ENCODE results near the gene HYOU1.
"Not testable (repeated sequence)": the region's sequence is repeated elsewhere in the genome, so short reads cannot be mapped to it uniquely, and the experiment has no call there.

HYOU1 gene

DNA sequence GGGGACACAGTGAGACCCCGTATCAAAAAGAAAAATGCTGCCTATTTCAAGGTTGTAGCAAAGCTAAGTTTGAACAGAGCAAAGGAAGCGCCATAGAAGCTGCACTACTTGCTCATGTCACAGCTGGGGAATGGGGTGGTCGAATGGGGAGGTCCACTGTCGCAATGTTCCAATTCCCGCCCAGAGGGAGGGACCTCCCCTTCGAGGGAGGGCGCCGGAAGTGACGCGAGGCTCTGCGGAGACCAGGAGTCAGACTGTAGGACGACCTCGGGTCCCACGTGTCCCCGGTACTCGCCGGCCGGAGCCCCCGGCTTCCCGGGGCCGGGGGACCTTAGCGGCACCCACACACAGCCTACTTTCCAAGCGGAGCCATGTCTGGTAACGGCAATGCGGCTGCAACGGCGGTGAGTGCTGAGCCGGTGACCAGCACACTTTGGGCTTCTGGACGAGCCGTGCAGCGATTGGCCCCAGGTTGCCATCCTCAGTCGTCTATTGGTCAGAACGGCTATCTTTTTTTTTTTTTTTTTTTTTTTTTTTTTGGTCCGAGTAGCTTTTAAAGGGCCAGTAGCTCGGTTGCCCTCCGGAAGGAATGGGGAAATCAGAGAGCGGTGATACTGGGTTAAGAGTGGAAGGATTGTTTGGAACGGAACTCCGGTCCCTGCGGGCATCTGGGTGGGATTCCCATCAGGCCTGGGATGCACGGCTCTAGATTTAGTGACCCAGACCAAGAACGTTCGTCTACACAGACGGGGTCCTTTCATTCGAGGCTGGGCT, 27.8 kb upstream of the HYOU1 start, which contains the start of gene HMBS:
HMBS (plus strand) TSS at position 219 of the 774 bp plus-strand sequence; CDS start at position 372, 153 bp downstream.
- peak; percentile 94 to 96 for DNase-seq

DNA sequence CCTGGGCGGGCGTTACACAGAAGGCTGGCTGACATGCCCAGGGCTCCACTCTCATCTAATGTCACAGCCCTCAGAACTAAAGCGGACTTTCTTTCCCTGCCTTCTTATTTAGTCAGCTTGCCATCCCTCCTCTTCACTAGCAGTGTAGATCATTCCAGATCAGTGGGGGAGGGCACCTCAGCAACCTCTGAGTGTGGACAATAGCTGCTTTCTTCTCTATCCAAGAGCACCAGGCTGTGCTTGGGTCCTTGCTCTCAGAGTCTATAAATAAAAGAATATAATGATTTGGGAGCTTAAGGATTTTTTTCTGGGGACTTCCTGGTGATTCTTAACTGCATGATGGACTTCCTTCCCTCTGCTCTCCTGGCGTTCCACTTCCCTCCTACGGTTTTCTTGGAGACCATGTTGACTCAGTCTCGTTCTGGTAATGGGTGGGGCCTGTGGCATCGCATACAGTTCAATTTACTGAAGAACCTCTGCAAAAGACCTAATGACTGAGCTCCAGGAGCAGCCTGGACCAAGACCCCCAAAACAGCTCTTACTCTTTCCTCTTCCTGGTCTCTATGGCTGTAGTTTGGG, 24.8 kb upstream of the HYOU1 start:
- DNase-seq, result no peak

DNA sequence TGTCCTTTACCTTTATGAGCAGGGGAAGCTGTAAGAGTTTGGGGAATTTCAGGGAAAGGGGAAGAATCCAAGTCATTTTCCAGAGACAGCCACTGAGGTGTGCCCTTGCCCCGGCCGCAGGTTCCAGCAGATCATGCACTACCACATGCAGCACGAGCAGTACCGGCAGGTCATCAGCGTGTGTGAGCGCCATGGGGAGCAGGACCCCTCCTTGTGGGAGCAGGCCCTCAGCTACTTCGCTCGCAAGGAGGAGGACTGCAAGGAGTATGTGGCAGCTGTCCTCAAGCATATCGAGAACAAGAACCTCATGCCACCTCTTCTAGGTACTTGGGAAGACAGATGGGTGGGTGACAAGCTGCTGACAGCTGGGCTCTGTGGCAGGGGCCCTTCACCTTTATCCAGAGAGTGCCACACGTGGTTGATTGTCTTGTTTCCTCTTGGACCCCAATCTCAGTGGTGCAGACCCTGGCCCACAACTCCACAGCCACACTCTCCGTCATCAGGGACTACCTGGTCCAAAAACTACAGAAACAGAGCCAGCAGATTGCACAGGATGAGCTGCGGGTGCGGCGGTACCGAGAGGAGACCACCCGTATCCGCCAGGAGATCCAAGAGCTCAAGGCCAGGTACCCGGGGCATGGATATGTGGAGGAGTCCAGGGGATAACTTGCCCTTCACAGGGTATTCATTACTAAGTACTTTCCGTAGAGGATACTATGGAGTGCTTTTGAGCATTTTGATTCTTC, 21.8 kb upstream of the HYOU1 start:
- no peak for DNase-seq

DNA sequence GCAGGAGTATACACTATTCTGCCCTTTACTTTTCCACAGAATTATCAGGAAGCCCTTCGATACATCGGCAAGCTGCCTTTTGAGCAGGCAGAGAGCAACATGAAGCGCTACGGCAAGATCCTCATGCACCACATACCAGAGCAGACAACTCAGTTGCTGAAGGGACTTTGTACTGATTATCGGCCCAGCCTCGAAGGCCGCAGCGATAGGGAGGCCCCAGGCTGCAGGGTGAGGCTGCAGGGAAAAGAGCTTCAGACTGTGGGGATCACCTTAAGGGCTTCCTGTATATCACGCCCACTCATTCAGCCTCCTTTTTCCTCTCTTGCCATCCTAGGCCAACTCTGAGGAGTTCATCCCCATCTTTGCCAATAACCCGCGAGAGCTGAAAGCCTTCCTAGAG, 20.8 kb upstream of the HYOU1 start:
- no peak for DNase-seq

DNA sequence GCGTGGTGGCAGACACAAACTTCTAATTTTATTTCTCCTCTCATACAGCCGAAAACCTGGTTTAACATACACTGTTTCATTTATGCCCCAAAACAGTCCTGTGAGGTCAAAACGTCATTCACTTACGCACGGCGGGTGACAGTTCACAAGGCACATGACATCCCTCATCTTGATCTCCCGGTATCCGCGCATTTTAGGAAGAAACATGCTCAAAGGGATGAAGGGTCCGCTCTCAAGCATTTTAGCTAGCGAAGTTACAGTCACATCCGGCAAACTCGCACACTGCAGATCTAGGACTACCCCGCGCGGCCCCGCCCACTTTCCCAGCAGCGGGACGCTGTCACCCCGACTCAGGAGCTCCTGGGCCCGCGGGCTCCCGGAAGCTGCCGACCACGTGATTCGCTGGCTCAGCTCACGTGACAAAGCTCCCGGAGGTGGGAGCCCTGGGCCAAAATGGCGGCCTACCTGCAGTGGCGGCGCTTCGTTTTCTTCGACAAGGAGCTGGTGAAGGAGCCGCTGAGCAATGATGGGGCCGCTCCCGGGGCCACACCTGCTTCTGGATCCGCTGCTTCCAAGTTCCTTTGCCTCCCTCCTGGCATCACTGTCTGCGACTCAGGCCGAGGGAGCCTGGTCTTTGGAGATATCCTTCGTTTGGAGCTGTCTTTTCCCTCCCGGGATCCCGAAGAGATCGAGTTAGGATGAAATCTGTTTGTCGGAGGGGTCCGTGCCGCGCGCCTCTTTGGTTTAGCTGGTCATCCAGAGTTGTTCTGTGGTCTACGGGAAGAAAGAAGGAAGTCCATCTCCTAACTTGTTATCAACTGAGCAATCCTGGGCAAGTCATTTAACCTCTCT, 10.6 kb upstream of the HYOU1 start, which contains the start of gene VPS11:
VPS11 (plus strand) TSS at position 448 of the 852 bp plus-strand sequence; CDS start at position 454, 6 bp downstream.
- DNase-seq, result peak; percentile 93 to 96

DNA sequence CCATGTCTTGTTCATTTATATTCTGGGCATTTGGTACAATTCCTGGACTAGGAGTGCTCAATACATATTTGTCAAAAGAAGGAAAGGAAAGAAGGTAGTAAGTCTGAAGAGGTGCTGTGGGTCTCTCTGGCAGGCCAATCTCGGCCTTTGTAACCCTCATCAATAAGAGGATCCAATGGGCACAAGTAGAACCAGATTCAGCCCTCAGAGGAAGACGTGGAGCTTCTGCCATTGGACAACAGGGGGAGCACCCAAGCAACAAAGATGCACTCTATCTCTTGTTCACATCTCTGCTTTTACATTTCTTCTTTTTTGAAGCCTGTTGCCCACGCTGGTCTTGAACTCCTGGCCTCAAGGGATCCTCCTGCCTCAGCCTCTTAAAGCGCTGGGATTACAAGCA, 8.4 kb upstream of the HYOU1 start:
- peak; percentile 10 to 24 for DNase-seq

GRCh38 chr11:119062779-119063178, 5.8 kb upstream of the HYOU1 start:
- DNase-seq, result no peak

DNA sequence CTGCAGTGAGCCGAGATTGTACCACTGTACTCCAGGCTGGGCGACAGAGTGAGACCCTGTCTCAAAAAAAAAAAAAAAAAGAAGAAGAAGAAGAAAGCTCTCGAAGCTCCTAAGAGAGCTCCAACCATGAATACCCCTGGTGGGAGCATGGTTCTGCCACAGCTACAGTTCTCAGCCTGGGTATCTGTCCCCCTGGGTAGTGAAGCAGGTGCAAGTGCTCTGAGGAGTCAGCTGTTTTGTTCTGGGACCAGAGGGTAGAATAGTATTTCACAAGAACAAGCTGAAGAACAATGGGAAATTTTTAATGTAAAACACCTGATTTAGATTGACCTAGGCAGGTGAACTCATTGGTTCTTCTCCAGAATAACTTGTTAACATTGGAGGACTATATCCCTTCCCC, 4.3 kb upstream of the HYOU1 start:
- DNase-seq, result no peak

DNA sequence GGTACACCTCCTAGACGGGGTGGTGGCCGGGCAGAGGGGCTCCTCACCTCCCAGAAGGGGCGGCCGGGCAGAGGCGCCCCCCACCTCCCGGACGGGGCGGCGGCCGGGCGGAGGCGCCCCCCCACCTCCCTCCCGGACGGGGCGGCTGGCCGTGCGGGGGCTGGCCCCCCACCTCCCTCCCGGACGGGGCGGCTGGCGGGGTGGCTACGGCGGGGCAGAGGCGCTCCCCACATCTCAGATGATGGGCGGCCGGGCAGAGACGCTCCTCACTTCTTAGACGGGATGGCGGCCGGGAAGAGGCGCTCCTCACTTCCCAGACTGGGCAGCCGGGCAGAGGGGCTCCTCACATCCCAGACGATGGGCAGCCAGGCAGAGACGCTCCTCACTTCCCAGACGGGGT, 2.1 kb upstream of the HYOU1 start:
- DNase-seq, result not testable (repeated sequence)

GRCh38 chr11:119056421-119056999, 495 bp downstream of the HYOU1 start:
- peak in 1 of 2 experiments; percentile 28 for DNase-seq

GRCh38 chr11:119055901-119056300, 1.1 kb downstream of the HYOU1 start:
- DNase-seq, result no peak

DNA sequence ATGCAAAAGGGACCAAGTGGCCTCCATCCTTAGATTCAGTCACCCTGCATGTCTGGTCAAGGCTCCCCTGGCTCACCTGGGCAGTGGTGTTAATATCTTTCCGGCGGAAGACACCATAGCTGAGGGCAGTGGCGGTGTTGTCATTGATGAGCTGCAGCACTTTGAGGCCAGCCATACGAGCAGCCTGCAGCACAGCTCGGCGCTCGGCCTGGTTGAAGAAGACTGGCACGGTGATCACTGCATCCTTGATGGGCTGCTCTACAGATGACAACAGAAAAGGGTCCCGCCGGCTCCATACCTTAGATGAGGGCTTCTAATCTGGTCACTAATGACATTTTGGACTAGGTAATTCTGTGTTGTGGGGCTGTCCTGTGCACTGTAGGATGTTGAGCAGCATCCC, 2.6 kb downstream of the HYOU1 start:
- DNase-seq, result no peak

- DNase-seq, result no peak
These were observed 4.7 kb downstream of the HYOU1 start for GRCh38 chr11:119052163-119052814.

DNA sequence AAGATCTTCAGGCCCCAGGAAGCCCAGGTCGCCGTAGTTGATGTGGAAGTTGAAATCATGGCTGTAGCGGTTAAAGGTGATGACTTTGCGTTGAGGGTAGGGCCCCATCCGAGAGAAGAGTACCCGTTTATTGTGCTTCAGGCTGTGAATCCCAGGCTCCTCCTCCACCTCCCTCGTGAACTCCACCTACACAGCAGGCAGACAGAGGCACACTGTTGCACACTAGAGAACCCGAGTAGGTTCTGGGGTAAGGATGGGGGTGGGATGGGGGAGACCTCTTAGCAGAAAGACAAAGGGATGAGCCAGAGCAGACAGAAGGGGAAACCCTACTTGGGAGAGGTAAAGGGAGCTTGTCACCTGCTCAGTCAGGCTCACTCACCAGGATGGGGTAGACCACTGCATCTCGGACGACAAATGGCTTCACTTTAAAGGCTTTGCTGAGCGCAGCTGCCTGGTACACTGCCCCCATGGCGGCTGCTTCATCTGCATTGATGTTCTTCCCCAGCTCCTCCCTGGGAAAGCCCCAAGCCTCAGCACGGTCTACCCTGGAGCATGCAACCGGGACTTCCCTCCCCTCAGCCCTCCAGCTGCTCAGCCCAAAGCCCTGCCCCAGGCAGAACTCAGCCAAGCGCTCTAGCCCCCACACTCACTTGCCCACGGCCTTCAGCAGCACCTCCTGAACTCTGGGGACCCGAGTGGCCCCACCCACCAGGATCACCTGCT, 5.4 kb downstream of the HYOU1 start:
- no peak for DNase-seq

DNA sequence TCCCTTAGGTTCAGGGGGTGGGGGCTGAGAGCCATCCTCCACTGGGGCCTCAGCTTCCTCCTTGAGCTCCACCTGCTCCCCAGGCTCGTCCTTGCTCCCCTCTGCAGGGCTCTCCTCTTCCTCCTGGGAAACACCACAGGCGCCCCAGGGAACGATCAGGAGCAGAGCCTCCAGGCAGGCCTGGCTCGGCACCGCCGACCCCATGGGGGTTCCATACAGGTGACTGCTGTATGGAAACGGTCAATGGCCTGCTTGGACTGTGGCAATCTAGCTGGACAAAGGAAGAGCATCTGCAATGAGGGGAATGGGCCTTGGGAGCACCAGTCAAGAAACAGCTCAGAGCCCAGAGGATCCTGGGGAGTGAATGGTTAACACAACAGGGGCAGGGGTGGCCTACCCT, 7.9 kb downstream of the HYOU1 start:
- DNase-seq, result no peak

- no peak for DNase-seq
These were observed 8.4 kb downstream of the HYOU1 start for GRCh38 chr11:119048644-119049043.

GRCh38 chr11:119047205-119047604, 9.8 kb downstream of the HYOU1 start:
- DNase-seq, result no peak

DNA sequence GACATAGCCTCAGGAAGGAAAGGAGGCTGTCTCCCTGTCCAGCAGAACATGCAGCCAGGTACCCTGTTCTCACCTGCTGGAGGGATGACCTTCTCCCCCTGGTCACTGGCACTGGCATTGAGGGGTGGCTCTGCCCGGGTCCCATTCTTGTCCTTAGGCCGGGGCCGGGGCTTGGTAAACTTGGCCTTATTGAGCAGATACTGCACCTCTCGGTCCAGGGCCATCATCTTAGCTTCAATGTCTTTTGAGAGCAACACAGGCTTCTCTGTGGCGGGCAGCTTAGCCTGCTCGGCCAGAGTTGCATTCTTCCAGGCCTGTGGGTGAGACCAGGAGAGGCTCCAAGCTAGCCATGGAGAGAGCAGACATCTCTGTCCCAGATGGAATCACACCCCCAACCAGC, 10.5 kb downstream of the HYOU1 start:
- DNase-seq, result no peak

GRCh38 chr11:119044708-119045107, 12.3 kb downstream of the HYOU1 start:
- no peak for DNase-seq

GRCh38 chr11:119042927-119043326, 14.1 kb downstream of the HYOU1 start:
- DNase-seq, result no peak

All from NCI-H446 (cell line).